AG08395 (cell line): ENCODE results near the gene TEX52.

Experiments
- DNase-seq: peaks from one replicate; pipeline ENCODE4 v3.0.0; 2012; ENCODE audit warnings: mixed read lengths, low spot score

TEX52 gene

DNA sequence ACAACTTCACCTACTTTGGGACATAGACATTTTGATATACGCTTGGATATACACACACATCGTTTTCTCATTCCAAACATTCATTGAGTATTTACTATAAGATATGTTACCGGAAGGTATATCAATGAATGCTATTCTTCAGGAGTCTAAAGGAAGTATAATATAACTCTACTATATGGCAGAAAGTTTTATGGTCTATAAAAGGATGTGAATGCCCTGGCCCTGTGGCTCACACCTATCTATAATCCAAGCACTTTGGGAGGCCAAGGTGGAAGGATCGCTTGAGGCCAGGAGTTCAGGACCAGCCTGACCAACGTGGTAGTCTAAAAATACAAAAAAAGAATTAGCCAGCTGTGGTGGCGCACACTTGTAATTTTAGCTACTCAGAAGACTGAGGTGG is 27.6 kb downstream of the TEX52 start:
- DNase-seq, result no peak

GRCh38 chr12:2826721-2827515 is 29.9 kb downstream of the TEX52 start:
- no peak for DNase-seq

- DNase-seq, result no peak
These were observed 30.8 kb downstream of the TEX52 start for GRCh38 chr12:2826036-2826435.

DNA sequence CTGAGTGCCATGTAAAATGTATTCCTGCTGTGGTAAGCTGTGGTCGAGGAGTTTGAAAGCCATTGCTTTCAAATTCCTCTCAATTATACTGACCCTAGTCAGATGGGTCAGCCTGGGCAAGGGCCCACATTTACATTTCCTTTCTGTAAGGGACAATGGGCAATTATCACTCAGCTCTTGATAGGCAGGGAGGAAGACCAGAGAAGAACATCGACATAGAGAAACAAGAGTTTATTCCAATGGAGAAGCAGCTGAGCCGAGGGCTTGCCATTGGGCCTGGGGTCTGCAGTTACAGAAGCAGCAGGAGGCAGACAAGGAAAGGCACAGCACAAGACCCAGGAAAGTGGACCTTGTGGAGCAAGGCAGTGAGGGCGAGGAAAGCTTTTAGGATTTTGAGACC is 31.7 kb downstream of the TEX52 start:
- DNase-seq, result no peak

GRCh38 chr12:2824541-2824940 is 32.3 kb downstream of the TEX52 start:
- no peak for DNase-seq

- DNase-seq, result no peak
These were observed 33.4 kb downstream of the TEX52 start for GRCh38 chr12:2823483-2823882.

- no peak for DNase-seq
These were observed 36.4 kb downstream of the TEX52 start for GRCh38 chr12:2820432-2820831.

DNA sequence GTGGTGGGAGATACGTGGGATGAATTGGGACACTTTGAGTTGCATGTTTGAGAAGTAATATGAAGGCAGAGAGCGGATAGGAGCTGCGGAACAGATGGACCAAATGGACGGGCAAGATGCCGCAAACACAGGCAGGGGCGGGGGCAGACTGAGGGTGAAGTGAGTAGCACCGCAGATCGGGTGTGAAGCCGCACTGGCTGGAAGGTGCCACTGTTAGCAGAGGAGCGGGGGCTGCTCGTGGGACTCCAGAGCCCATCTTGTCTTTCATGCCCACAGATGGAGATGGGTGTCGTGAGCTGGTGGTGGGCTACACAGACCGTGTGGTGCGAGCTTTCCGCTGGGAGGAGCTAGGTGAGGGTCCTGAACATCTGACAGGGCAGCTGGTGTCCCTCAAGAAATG is 37.0 kb downstream of the TEX52 start:
- DNase-seq, result no peak

- DNase-seq, result peak; percentile 75
These were observed 43.3 kb downstream of the TEX52 start for GRCh38 chr12:2813214-2814185.

- peak; percentile 98 for DNase-seq
These were observed 44.3 kb downstream of the TEX52 start, which contains the start of gene ITFG2 for GRCh38 chr12:2812290-2813213. Gene ITFG2, plus strand, starts transcription at chr12:2812668. Its CDS starts 93 bp downstream, at chr12:2812761.

DNA sequence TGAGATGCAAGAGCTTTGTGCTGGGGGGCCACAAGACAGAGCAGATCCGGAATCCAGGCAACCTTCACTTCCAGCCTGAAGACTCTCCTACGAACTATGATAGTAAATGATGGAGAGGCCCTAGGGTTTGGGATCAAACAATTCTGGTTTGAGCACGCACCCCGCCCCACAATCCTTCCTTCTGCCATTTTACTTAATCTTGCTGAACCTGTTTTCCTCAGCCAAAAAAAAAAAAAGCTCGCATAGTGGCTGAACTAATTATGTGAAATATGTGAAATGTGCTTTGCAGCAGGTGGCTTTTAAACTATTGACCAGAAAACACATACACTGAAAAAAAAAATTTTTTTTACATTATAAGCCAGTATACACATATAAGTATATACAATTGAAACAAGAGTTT is 45.0 kb downstream of the TEX52 start:
- DNase-seq, result no peak

DNA sequence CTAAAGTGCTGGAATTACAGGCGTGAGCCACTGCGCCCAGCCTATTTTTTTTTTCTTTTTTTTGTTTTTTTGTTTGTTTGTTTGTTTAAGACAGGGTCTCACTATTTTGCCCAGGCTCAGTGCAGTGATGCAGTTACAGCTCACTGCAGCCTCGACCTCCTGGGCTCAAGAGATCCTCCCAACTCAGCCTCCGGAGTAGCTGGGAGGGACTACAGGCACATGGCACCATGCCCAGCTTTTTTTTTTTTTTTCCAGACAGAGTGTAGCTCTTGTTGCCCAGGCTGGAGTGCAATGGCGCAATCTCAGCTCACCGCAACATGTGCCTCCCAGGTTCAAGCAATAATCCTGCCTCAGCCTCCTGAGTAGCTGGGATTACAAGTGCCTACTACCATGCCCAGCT is 50.1 kb downstream of the TEX52 start:
- no peak for DNase-seq

- peak; percentile 20 for DNase-seq
These were observed 51.7 kb downstream of the TEX52 start for GRCh38 chr12:2805143-2805520.

DNA sequence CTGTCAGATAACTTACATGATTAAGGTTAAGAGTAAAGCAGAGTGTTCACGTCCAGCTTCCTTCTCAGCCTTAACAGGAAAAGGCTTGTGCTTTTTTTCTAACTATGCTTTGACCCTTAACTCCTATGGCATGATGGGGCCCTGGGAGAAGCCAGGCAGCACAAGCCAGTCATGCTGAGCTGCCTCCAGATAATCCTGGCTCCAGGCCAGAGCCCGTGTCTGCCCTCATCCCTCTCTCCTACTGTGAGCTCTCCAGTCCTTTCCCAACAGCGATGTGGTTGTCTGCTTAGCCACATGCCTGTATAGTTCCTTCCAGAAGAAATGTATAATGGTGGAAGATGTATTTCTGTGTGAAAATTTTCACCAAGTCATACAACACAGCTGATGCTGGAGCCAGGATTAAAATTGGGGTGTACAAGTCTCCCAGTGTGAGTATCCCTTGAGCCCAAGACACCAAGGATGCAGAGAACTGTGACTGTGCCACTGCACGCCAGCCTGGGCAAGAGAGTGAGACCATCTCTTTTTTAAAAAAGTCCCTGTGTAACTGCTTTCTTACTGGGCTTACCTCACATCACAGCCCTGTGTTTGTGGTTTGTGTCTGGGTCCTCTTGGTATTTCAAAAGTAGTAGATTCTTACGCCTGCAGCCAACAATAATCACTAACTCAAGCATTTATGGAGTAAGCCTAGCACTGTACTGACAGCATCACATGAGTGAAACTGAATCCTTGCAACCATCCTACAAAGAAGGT is 52.3 kb downstream of the TEX52 start:
- peak; percentile 43 for DNase-seq

- DNase-seq, result no peak
These were observed 53.0 kb downstream of the TEX52 start for GRCh38 chr12:2803635-2804392.

GRCh38 chr12:2801044-2801783 is 55.6 kb downstream of the TEX52 start:
- no peak for DNase-seq

GRCh38 chr12:2800046-2800570 is 56.7 kb downstream of the TEX52 start:
- no peak for DNase-seq
